Uterus (tissue), 4 donors: ENCODE data around the gene ZFP1. TPM values are rescaled to one million over a fixed set of nuclear protein-coding genes. Genes with fewer than 3 reads are reported as not detected.

Source experiments
- DNase-seq, 2 donors: peaks; one replicate each; pipeline ENCODE4 v3.0.0-alpha.2; 2019 to 2020
- H3K27ac ChIP-seq, 2 donors: fragments of 200-600 bp; sonication (generic); 1 replicate in 1 of 2; 2 replicates in 1 of 2; pipeline ENCODE4 v1.5.1; 2016 to 2018
- H3K27me3 ChIP-seq, 2 donors: fragments of 200-600 bp; sonication (generic); one replicate each; pipeline ENCODE4 v1.5.1; 2018 to 2019; ENCODE audit warnings: control low read depth in 1 of 2
- H3K36me3 ChIP-seq, 2 donors: fragments of 200-600 bp; sonication (generic); one replicate each; pipeline ENCODE4 v1.5.1; 2019; ENCODE audit warnings: control low read depth in 1 of 2
- H3K4me1 ChIP-seq, 2 donors: fragments of 200-600 bp; sonication (generic); one replicate each; pipeline ENCODE4 v1.5.1; 2018 to 2019; ENCODE audit warnings: control low read depth in 1 of 2
- H3K4me3 ChIP-seq, 2 donors: fragments of 200-600 bp; sonication (generic); 1 replicate in 1 of 2; 2 replicates in 1 of 2; pipeline ENCODE4 v1.5.1; 2018 to 2019; ENCODE audit warnings: mild to moderate bottlenecking in 1 of 2
- H3K9me3 ChIP-seq, 2 donors: fragments of 200-600 bp; sonication (generic); one replicate each; pipeline ENCODE4 v1.5.1; 2019; ENCODE audit warnings: control low read depth in 1 of 2
- POLR2A ChIP-seq, 2 donors: fragments of 450-650 bp; IDR thresholded peaks; one replicate each; pipeline ENCODE4 v1.6.1; 2016; ENCODE audit warnings: antibody characterized with exemption in 2 of 2, mild to moderate bottlenecking in 1 of 2, moderate library complexity in 1 of 2
- intact Hi-C: fragments of 100-400 bp; cut with DNase I; formaldehyde crosslinking; loops from one replicate; pipeline ENCODE4 v1.15.1; 2023; ENCODE audit warnings: low total_unique reads
- total RNA-seq, 4 donors: library from RNA; depleted of rRNA in 3 of 4; stranded (reverse); fragments of >200 nt in 3 of 4; gene quantifications; one replicate each; pipeline versions ENCODE4 v1.1.0 to v1.2.4, GENCODE V29; 2014 to 2023
- TF ChIP-seq, protein P1 (sequence below), 4 experiments: fragments of 200-600 bp in 2 of 4; fragments of 450-650 bp in 2 of 4; sonication (generic) in 2 of 4; IDR thresholded peaks; one replicate each; pipeline ENCODE4 v1.5.1; 2016 to 2019; ENCODE audit warnings: antibody characterized with exemption in 4 of 4, mild to moderate bottlenecking in 2 of 4, moderate library complexity in 1 of 4
- donor health status: DM: yes; HTN: yes; CAD: no.

The ZFP1 gene
- 10 to 100 TPM in 3 of 4 donors, 1 to 10 TPM in 1; 5.9 to 39.7 (median 16.2) TPM for total RNA-seq

DNA sequence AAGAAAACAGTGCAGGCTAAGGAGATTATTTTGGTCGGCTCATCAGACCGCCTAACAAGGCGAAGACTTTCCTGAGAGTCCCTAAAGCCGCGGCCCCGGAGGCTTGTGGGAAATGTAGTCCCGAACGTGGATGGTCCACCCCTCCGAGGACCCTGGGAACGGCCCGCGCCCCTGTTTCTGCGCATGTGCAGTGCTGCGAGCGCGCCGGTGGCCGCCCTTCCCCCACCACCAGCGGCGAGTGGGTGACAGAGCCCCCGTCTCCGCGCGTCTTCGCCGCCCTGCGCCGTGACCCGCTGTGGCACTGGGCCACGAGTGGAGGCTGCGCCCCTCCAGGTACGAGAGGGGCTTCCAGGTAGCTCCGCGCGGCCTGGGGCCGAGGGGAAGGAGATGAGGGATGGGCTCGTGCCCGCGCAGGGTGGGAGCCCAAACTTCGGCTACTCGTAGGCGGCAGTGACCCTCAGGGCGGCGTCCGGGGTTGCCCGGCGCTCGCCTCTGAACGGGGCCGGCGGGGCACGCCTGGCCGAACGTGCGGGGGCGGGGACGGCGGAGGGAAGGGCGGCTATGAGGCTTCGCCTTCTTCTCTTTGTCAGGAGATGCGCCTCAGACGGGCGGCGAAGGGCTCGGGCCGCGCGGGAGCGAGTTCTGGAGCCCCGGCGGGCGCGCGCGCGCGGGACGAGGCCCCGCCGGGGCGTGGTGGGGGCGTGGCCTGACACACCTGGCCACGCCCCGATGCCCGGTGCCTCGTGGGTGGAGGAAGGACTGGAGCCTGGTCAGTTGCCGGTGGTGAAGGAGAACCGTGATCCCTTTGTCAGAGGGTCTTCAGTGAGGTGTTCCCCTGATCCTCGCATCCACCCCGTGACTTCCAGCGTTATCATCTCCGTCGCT, at the start of gene ZFP1:
ZFP1 (plus strand) TSS at position 214 of the 885 bp plus-strand sequence. CDS start 4,428 bp downstream, outside the sequence.
- H3K9me3 ChIP-seq = no peaks in the 10 kb centered on the region
- H3K27ac ChIP-seq = peak within 1 kb of the TSS; percentile 96 to 98
- intact Hi-C loops = no loop called here
- no peaks in the 10 kb centered on the region for H3K27me3 ChIP-seq
- peak; percentile 96 to 97 for DNase-seq
- H3K4me1 ChIP-seq = no peaks in the 10 kb centered on the region
- TF ChIP-seq, protein P1, sequence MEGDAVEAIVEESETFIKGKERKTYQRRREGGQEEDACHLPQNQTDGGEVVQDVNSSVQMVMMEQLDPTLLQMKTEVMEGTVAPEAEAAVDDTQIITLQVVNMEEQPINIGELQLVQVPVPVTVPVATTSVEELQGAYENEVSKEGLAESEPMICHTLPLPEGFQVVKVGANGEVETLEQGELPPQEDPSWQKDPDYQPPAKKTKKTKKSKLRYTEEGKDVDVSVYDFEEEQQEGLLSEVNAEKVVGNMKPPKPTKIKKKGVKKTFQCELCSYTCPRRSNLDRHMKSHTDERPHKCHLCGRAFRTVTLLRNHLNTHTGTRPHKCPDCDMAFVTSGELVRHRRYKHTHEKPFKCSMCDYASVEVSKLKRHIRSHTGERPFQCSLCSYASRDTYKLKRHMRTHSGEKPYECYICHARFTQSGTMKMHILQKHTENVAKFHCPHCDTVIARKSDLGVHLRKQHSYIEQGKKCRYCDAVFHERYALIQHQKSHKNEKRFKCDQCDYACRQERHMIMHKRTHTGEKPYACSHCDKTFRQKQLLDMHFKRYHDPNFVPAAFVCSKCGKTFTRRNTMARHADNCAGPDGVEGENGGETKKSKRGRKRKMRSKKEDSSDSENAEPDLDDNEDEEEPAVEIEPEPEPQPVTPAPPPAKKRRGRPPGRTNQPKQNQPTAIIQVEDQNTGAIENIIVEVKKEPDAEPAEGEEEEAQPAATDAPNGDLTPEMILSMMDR (IDR thresholded peaks at IDR 0.05) = peak in 1 of 4 experiments; percentile 10
- TF ChIP-seq POLR2A (IDR thresholded peaks at IDR 0.05) = peak; percentile 22 to 78
- no peaks in the 10 kb centered on the region for H3K36me3 ChIP-seq
- peak within 1 kb of the TSS; percentile 76 to 95 for H3K4me3 ChIP-seq

- peaks cover 0 to 13% of the 10 kb centered on the region in 2 donors for H3K4me1 ChIP-seq
- H3K9me3 ChIP-seq = no peaks in the 10 kb centered on the region
- no peak for TF ChIP-seq POLR2A (IDR thresholded peaks at IDR 0.05)
- TF ChIP-seq, protein P1 (IDR thresholded peaks at IDR 0.05) = no peak
- H3K4me3 ChIP-seq = no peak overlapping the region
- no peak for DNase-seq
- no peaks in the 10 kb centered on the region for H3K27me3 ChIP-seq
- no peaks in the 10 kb centered on the region for H3K36me3 ChIP-seq
- peak overlapping the region in 1 of 2 donors; percentile 19 for H3K27ac ChIP-seq
- intact Hi-C loops = no loop called here
These were observed 49.2 kb upstream of the ZFP1 start for GRCh38 chr16:75099075-75099667.

DNA sequence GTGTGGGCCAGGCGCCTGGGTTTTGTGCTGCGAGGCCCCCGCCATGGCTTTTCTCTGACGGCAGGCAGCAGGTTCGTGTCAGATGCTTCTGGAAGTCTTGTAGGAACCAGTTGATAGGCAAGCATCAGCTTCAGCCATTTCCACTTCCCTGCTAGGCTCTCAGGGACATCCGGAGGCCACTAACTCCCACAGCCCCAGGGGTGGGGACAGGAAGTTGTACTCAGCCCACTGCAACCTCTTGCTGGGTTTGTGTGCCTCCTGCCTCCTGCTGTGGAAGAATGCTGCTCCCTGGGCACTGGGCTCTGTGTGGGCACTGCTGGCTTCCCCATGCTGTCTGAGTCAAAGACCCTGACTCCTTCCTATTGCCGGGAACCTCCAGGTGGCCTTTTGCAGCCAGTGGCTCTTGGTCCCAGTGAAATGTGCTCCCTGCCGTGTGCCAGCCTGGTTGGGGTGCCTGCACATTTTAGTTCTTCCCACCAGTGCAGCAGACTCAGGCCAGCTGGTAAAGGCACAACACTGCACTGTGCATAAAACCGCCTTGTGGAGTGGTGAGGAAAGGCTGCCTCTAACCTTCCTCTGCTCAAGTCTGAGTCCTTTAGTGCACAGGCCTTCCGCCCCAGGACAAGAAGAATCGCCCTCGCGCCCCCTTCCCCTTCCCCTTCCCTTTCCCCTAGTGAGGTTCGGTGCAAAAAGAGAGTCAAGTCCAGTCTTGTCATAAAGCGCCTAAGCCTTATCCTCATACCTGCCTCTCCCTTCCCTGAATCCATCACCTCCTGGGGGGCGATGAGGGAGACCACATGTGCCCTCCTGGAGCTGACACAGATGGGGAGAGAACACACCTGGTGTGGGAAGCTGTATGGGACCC, 48.4 kb upstream of the ZFP1 start:
- TF ChIP-seq, protein P1 (IDR thresholded peaks at IDR 0.05) = no peak
- TF ChIP-seq POLR2A (IDR thresholded peaks at IDR 0.05) = no peak
- intact Hi-C loops = no loop called here
- Histone ChIP-seq H3K36me3 (no peaks in the 10 kb centered on the region), H3K27ac (peak overlapping the region in 1 of 2 donors; percentile 19), H3K9me3 (no peaks in the 10 kb centered on the region), H3K4me1 (peaks cover 1 to 13% of the 10 kb centered on the region in 2 donors), H3K27me3 (no peaks in the 10 kb centered on the region), H3K4me3 (no peak overlapping the region)
- DNase-seq = no peak

DNA sequence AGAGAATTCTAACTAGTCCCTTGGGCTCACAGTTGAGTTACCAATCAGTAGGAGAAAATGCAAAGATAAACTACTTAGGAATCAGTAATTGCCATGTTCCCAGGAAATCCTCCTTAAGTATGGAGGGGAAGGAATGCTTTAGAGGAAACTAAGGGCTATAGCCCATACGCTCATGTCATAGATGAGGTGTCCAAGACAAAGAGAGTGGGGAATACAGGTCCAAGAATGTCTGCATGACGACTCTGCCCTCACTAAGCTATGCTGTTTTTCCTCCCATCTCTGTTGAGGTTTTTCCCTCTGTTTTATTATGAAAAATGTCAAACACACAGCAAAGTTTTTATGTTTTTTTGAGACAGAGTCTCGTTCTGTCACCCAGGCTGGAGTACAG, 47.7 kb upstream of the ZFP1 start:
- no peaks in the 10 kb centered on the region for H3K9me3 ChIP-seq
- H3K4me3 ChIP-seq = no peak overlapping the region
- H3K27ac ChIP-seq = no peak overlapping the region
- no peak for DNase-seq
- H3K36me3 ChIP-seq = no peaks in the 10 kb centered on the region
- TF ChIP-seq, protein P1 (IDR thresholded peaks at IDR 0.05) = no peak
- no peak for TF ChIP-seq POLR2A (IDR thresholded peaks at IDR 0.05)
- intact Hi-C loops = no loop called here
- peaks cover 7 to 13% of the 10 kb centered on the region in 2 donors for H3K4me1 ChIP-seq
- no peaks in the 10 kb centered on the region for H3K27me3 ChIP-seq
